Activated effector memory CD4-positive, alpha-beta T cell treated with Interleukin-2 at 50 U/mL for 16 hours (primary cell): ENCODE measurements around the gene SURF1.
"Not testable (repeated sequence)": the region's sequence is repeated elsewhere in the genome, so short reads cannot be mapped to it uniquely, and the experiment has no call there.

Source experiments
- DNase-seq: peaks from one replicate; pipeline ENCODE4 v3.0.0-alpha.2; 2020

Gene SURF1

DNA sequence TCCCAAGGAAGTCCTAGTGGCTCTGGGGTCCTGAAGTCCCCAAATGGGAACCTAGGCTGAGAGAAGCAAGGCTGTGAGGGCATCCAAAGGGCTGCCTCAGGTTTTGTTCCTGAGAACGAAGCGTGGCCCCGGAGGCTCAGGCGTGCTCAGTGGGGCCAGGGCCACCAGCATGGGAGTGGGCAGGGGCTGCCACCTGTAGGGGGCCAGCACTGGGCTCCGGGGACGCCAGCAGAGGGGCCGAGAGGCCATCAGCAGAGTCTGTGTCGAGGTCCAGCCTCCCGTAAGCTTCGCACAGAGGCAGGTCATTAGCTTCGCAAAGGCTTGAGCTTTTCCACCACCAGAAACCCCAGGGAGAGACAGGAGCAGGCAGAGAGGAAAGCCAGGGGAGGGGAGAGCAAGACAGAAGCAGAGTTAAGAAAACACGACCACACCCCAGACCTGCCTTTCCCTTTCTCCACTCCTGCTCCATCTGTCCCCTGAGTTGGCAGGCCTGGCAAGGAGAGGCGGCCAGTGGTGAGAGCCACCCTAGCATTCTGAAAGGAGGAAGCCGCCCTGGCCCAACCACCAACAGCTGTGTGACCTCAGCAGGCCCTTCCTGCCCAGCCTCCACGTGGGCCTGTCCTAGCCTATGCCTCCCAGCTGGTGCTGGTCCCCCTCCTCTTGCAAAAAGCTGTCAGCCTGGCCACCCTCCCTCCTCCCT is 14.8 kb downstream of the SURF1 start:
- DNase-seq, result no peak

DNA sequence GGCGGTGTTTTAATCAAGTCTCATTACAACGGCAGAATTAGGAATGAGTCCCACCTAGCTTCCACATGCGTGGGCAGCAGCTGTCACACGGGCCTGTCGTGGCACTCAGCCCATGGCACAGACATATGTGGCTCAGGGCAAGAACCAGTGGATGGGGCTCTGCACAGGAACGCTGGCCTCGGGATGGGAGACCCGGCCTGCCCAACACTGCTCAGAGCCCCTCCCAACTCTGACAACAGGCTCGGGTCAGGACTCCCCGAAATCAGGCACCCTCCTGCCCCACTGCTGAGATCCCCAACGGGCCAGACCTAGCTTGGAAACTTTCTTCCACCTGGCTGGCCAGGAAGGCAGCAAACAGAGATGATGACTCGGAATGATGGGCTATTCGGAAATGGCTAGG is 15.4 kb downstream of the SURF1 start:
- no peak for DNase-seq

DNA sequence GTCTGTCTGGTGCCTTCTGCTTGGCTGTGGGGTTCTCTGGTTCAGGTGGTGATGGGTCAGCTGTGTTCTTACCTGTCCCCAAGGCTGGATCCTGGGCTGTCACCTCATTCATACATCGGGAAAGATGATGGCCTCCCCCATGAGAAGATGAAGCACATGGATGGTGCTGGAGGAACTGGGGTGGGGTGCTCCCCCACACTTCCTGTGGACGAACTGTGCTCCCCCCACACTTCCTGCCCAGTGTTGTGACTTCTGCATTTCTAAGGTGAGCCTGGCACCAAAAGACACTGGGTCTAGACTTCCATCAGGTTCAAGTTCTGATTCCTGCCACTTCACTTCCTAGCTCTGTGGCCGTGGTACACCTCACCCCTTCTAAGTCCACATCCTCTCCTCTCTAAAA is 16.0 kb downstream of the SURF1 start:
- no peak for DNase-seq

DNA sequence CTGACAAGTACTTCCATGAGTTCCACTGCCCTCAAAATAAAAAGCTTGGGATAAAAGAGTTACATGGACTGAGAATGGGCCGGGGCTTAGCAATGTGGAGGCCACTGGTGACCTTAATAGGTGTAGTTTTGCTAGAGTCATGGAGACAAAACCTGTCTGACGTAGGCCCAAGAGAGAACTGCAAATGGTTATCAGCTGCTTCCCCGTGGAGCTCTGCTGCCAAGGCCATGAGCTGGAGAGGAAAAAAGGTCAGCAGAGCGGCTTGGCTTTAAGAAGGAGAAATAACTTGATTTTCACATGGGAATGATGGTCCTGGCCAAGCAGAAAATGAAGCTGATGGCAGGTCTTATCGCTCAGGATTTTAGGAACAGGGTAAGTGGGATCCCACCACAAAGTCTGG is 16.6 kb downstream of the SURF1 start:
- DNase-seq, result no peak

DNA sequence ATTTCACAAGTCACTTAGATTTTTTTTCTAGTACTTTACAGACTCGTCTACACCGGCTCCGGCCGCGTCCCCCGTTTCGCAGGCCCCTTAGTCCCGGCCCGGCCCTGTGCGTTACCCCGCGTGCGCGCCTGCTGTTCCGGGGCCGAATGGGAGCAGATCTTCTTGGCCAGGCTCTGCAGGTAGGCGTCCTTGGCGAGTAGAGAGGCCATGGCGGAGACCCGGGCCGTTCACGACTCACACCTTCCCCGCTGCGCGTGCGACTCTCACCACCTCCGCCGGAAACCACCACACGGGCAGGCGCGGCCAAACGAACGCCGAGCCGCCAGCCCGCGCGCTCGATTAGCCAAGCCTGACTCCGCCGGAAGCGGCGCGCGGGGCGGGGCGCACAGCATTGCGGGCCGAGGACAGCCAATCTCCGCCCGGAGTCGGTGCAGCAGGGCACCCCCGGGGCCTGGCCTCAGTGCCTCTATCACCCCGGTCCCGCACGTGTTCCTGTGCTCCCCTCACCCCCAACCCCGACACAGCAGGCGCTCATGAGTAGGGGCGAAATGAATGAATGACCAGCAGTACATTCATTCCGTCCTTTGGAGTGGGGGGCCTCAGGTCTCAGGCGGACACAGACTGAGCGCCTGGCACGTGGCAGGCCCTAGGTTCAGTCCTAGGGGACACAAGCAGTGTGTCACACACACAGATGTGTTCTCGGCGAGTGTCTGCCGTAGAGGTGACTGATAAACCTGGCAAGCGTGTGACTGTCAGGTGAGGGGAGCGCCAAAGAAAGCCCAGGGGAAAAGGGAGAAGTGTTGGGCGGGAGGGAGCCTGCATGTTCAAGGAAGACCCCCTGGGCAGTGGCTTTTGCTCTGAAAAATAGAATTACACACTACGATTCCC is 20.1 kb downstream of the SURF1 start, which contains the start of gene SURF6:
Gene SURF6, minus strand, starts transcription at position 265 of the 888 bp plus-strand sequence. Its CDS starts 56 bp downstream, at position 209.
- peak; percentile 91 for DNase-seq

DNA sequence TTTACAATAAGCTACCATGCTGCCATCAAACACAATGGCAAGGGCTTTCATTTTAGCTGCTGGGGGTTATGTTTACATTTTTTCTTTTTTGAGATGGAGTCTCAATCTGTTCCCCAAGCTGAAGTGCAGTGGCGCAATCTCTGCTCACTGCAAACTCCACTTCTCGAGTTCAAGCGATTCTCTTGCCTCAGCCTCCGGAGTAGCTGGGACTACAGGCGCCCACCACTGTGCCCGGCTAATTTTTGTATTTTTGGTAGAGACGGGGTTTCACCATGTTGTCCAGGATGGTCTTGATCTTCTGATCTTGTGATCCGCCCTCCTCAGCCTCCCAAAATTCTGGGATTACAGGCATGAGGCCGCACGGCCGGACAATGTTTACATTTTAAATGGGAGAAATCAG is 21.4 kb downstream of the SURF1 start:
- not testable (repeated sequence) for DNase-seq

DNA sequence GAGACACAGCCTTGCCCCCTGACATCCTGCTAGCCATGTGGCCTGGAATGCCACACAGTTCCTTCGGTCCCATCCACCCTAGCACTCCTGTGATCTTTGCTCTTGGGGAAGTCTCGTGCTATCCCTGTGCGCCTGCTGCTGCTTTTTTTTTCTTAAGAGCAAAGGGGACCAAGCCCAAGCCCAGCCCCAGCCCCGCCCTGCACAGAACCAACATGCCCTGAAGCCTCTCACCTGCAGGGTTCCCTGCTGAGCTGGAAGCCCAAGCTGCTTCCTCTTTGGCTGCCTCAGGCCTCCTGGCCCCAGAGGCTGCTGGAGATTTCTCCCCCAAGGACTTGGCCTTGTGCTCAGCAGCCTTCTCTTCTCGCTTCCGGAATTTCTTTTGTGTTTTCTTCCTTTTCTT is 22.1 kb downstream of the SURF1 start:
- DNase-seq, result no peak

DNA sequence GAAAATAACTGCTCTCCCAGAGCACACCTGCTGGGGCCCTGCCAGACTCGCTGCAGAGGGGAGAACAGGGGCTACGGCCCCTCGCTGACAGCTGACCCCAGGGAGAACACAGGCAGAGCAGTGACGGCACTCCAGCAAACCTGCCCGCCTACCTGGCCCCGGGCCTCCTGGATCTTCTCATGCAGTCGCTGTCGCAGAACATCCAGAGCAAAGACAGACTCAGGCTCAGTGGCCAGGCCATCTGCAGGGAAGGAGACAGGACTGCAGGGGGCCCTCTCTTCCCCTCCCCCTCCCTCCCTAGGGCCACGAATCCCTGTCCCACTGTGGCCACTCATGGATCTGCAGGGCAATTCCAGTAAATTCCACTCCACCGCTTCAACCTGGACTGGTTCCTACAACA is 22.7 kb downstream of the SURF1 start:
- DNase-seq, result no peak

DNA sequence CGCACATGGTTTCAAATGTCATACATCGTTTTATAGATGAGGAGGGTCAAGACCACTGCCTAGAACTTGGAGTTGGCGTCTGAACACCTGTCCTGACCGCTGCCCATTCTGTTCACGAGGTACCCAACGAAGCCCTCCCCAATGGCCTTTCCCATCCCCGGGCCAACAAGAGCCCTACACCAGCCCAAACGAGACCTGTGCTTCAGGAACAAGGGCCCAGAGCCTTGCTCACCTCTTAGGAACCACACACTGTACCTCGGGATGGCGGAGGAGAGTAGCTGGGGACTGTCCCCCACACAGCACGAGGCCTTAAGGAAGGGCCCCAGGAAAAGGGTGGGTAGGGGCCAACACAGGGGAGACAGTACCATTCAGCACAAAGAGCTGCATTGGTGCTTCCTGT is 23.3 kb downstream of the SURF1 start:
- no peak for DNase-seq

DNA sequence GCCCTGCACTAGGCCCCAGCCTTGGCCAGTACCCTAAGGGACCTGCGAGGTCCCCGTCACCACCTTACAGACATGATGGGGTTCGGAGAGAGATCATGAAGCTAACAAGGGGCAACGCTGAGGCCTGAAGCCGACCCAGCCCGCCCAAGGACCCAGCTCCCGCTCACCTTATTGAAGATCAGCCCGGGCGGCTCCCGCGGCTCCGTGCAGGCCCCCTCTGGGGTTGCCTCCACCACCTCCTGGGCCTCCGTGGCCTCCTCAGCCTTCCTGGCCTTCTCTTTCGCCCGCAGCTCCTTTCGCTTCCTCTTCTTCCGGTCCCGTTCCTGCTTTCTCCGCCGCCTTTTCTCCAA is 23.9 kb downstream of the SURF1 start:
- no peak for DNase-seq

DNA sequence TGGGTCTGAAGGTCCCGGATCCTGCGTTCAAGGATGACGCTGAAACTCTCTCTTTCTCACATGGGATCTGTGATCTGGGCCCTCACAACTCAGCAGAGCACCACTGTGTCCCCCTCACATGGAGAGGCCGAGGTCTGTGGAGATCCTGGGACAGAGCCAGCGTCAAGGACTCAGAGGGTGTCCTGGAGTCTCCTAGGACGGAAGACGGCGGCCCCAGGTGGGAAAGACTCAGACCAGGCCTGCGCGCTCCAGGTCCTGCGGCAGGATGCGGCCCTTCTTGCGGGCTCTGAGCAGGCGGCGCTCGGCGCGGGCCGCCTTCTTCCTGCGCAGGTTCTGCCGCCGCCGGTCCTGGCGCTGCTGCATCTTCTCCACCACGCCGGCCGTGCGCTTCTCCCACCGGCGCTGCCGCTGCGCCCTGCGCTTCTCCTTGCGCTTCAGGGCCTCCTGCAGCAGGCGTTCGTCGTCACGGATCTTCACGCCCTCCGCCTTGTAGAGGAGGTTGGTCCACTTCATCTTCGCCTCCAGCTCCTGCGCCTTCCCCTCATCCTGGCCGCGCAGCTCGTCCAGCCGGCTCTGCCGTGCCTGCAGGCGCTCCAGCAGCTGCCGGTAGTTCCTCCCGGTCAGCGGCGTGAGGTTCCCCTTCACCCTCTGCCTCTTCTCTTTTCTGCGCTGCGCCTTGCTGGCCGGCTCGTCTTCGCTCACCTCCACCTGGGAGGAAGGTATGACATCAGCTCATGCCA is 24.5 kb downstream of the SURF1 start:
- DNase-seq, result no peak

DNA sequence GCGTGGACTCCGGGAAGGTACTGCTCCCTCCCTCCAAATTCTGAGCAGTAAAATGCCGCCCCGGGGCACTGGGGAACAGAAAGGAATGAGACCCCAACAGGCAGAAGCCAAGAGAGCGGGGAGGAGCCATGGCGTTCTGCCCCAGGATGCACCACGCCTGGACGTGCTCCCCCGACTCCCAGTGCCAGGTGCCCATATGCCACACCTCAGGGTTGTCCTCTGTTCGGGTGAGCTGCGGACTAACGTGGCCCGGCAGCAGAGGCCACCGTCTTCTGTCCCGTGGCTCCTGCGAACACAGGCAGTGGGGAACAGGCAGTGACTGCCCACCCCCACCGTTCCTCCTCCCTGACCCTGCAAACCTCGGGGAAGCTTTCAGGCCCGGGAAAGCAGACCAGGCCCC is 25.1 kb downstream of the SURF1 start:
- DNase-seq, result no peak

DNA sequence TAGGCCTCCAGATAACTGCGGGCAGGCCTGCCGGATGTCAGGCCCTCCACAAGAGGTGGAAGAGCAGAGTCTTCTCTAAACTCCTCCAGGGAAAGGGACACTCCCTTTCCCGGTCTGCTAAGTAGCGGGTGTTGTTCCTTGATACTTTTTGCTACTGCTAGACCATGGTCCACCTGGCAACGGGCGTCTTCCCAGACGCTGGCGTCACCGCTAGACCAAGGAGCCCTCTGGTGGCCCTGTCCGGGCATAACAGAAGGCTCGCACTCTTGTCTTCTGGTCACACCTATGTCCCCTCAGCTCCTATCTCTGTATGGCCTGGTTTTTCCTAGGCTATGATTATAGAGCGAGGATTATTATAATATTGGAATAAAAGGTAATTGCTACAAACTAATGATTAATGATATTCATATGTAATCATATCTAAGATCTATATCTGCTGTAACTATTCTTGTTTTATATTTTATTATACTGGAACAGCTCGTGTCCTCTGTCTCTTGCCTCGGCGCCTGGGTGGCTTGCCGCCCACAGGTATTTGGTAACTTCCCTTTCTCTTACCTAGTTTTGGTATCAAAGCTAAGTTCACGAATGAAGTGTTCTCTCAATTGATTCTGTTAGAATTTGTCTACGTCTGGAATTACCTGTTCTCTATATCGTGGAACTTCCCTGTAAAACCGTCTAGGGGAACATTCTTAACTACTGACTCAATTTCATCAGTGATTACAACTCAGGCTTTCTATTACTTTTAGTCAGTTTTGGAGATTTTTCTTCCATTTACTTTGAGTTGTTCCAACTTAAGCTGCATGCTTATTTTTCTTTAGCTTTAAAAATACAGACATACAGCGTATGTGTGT is 26.8 kb downstream of the SURF1 start:
- not testable (repeated sequence) for DNase-seq

DNA sequence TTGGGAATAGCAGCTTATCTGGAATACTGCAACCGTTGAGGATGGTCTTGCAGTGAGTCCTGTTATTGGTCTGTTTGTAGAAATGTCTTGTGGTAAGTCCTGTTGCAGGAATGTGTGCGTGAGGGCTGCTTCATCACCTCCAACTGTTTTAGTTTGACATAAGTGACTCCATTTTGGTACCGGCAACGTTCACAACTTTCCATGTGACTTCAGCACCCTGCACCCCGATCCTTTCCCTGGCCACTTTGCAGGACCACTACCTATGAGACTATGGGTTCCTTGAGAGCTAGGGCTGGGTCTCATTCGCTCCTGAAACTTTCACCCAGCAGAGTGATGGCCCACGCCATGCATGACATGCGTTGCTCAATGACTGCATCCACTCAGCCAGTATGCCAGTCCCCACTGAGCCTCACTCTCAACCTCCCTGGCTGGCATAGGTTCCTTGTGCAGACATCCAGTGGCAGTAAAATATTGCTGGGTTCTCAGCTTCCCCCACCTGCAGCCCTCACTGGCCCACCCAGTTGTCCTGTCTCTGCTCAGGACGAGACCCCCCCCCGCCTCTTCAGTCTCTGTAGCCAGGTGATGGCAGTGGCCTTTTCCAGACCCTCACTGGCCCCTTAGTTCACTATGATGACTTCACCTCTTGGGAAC is 28.3 kb downstream of the SURF1 start:
- no peak for DNase-seq

DNA sequence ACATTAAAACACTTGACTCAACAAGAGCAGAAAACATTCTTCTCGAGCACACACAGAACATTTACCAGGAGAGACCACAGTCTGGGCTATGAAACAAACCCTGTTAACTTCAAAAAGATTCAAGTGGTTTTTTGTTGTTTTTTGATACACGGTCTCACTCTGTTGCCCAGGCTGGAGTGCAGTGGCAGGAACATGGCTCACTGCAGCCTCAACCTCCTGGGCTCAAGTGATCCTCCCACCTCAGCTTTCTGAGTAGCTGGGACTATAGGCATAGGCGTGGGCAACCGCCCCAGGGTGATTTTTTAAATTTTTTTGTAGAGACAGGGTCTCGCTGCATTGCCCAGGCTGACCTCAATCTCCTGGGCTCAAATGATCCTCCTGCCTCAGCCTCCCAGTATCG is 29.3 kb downstream of the SURF1 start:
- not testable (repeated sequence) for DNase-seq

DNA sequence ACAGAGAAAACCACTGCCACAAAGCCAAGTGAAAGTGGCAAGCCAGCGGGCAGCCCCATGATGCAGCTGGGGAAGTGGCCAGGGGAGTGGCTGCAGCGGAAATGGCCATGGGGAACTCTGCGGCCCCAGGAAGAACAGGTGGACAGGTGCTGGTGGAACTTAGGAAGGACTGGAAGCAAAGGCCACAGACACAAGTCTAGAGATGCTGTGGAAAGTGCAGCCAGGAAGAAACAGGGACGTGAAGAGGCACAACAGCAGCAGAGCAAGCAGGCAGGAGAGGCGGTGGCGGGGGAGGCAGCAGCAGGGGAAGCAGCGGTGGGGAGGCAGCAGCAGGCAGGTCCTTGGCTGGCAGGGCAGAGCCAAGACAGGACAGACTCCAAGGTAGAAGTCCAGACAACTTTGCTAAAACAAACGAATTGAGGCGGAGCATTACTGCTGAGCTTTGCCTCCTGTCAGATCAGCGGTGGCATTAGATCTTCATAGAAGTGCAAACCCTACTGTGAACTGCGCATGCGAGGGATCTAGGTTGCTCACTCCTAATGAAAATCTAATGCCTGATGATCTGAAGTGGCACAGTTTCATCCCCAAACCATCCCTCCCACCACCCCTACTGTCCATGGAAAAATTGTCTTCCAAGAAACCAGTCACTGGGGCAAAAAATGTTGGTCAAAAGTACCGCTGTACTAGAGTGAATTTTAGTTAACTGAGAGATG is 32.1 kb downstream of the SURF1 start:
- no peak for DNase-seq

DNA sequence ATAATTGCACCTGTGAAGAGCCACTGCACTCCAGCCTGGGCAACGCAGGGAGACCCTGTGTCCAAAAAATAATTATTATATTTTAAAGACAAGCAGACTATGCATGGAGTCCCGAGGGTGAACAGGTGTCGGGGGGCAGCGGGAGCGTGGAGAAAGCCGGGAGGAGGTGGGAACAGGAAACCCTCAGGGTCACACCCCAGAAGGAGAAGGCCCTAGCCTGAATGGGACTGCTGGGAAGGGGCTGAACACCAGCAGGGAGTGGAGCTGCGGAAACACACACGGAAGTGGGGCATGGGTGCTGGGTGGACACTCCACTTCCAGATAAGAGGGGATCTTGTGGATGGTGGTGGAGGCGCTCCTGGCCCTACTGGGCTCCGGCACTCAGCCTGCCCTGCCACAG is 33.1 kb downstream of the SURF1 start:
- no peak for DNase-seq

DNA sequence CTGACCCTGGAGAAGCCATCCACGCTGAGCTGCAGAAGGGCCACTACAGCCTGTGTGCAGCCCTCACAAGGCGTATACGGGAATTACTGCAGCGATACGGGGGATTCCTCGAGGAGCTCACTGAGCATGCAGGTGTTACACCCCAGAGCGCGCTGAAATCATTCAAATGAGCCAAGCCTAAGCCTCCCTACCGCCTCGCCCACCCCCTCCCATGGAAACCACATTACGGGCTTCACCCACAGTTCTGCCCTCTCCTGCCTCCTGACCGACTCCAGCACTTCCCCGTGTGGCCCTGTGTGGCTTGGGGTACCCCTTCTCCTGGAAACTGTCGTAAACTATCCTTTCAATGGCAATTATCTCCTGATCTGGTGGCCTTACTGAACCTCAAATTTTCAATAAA is 33.6 kb downstream of the SURF1 start:
- no peak for DNase-seq

DNA sequence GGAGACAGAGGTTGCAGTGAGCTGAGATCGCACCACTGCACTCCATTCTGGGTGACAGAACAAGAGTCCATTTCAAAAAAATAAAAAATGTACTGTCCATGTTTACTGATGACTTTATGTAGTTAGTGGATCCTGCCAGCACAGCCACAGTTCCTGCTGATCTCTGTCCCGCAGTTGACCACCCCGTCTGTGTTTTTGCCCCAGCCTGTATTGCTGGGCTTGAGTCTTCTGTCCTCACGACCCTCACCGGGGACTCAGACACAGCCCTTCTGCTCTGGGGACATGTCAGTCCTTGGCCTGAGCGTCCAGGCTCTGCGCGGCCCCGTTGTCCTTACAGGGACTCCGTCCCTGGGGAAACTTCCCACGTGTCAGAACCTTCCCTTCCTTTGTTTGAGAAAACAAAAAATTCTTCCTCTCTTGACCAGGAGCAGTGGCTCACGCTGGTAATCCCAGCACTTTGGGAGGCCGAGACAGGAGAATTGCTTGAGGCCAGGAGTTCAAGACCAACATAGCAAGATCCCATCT is 34.8 kb downstream of the SURF1 start:
- DNase-seq, result no peak

DNA sequence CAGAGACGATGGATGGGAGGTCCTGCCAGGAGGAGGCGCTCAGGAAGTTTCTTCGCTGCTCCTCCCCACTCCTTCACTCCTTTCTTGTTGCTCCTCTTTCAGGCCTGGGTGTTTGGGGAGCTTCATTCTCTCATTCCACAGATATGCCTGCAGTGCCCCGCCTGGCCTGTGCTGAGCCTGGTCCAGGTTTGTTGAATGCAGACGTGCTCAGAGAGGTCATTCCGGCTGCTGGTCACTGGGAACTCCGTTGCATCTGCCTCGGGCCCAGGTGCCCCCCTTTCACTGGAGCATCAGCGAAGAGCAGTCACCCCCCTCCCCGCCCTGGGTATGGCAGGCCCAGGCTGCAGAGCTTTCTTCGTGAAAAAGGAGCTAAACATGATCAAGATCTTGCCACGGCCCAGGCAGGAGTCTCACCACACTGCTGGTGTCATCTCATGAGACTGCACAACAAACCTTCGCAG is 35.8 kb downstream of the SURF1 start:
- no peak for DNase-seq

DNA sequence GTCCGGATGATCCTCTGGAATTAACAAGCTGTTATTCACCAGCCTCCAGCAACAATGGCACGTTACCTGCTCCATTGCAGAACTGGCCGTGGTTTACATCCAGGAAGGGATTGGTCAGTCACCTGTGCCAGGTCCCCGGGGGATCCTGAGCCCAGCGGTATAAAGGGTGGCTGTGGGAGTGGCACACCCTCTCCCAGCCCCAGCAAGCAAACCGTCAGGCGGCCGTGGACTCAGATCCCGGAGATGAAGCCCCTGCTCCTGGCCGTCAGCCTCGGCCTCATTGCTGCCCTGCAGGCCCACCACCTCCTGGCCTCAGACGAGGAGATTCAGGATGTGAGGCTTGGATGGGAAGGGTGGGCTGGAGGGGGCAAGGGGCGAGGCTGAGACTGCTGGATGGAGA is 38.7 kb downstream of the SURF1 start:
- DNase-seq, result not testable (repeated sequence)
